OCI-LY3 (cell line): ENCODE data around the gene HAUS3.

Experiments
- EZH2phosphoT487 ChIP-seq: fragments of 200-600 bp; shearing (Covaris generic); IDR thresholded peaks from 2 replicates; pipeline ENCODE4 v1.6.1; 2018; ENCODE audit warnings: antibody characterized with exemption, mixed run types, low read depth
- TF ChIP-seq, protein P1 (sequence below): fragments of 200-600, 300-600 bp; sonication (generic); IDR thresholded peaks from 2 replicates; pipeline ENCODE4 v1.5.1; 2014; ENCODE audit warnings: antibody characterized with exemption, low read length, low read depth

DNA sequence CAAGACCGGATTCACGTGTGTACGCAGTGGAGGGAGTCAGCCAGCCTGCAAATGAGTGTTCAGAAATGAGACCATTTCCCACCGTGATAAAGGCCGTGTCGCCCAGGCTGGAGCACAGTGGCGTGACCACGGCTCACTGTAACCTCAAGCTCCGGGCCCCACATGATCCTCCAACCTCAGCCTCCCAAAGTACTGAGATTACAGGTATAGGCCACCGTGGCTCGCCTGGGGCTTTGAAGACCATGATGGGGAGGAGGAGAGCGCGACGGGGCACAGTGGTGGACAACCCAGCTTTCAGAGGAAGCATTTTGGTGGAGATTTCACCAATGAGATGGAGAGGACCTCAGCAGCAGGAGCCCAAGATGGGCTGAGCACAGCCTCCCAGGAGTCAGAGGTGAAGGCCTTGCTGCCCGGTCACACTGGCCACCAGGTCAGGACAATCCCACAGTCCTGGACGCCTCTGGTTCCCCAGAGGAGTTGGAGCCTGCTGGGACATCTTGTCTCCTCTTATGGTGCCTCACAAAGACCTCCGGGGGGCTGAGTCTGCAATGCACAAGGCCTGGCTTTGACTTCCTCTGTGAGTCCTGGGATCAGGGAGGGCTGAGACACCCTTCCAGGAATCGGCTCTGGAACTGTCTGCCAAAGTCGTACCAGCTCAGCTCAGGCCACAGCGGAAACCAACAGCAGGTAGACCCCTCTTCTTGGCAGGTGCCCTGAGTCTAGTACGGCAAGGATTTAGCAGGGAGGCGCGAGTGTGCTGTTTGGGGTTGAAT is 42.4 kb upstream of the HAUS3 start:
- TF ChIP-seq, protein P1, sequence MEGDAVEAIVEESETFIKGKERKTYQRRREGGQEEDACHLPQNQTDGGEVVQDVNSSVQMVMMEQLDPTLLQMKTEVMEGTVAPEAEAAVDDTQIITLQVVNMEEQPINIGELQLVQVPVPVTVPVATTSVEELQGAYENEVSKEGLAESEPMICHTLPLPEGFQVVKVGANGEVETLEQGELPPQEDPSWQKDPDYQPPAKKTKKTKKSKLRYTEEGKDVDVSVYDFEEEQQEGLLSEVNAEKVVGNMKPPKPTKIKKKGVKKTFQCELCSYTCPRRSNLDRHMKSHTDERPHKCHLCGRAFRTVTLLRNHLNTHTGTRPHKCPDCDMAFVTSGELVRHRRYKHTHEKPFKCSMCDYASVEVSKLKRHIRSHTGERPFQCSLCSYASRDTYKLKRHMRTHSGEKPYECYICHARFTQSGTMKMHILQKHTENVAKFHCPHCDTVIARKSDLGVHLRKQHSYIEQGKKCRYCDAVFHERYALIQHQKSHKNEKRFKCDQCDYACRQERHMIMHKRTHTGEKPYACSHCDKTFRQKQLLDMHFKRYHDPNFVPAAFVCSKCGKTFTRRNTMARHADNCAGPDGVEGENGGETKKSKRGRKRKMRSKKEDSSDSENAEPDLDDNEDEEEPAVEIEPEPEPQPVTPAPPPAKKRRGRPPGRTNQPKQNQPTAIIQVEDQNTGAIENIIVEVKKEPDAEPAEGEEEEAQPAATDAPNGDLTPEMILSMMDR: no peak
- no peak for TF ChIP-seq EZH2phosphoT487
